Thoracic aorta (tissue), 2 donors: ENCODE data around the gene DCTPP1. TPM values are rescaled to one million over a fixed set of nuclear protein-coding genes. Genes with fewer than 3 reads are reported as not detected.
A peak's percentile ranks its signal among the peaks of the same experiment; 100 is the strongest.

Source experiments
- ATAC-seq: fragments of 150-250 bp; one replicate; pipeline ENCODE4 v1.8.0; 2017; ENCODE audit warnings: low read depth; ENCODE audit not compliant: insufficient number of reproducible peaks, low FRiP score
- DNase-seq: peaks from one replicate; pipeline ENCODE4 v3.0.0-alpha.2; 2020; ENCODE audit warnings: low spot score
- H3K27ac ChIP-seq, 2 donors: fragments of 200-600 bp; sonication (generic); 1 replicate in 1 of 2; 2 replicates in 1 of 2; pipeline ENCODE4 v1.5.1; 2016; ENCODE audit warnings: mild to moderate bottlenecking in 2 of 2, moderate library complexity in 2 of 2
- H3K27me3 ChIP-seq: fragments of 200-600 bp; sonication (generic); replicated peaks from 2 replicates; pipeline ENCODE4 v1.6.0; 2016; ENCODE audit warnings: mild to moderate bottlenecking; ENCODE audit not compliant: insufficient read depth
- H3K36me3 ChIP-seq: fragments of 200-600 bp; sonication (generic); one replicate; pipeline ENCODE4 v1.5.1; 2016
- H3K4me1 ChIP-seq, 2 donors: fragments of 200-600 bp; sonication (generic); 1 replicate in 1 of 2; 2 replicates in 1 of 2; pipeline versions ENCODE4 v1.5.1 to v1.6.0; 2016; ENCODE audit warnings: low read depth in 2 of 2, mild to moderate bottlenecking in 1 of 2; ENCODE audit not compliant: control insufficient read depth in 1 of 2
- H3K4me3 ChIP-seq: fragments of 200-600 bp; sonication (generic); 2 replicates; pipeline ENCODE4 v1.5.1; 2016; ENCODE audit warnings: mild to moderate bottlenecking
- H3K9me3 ChIP-seq: fragments of 200-600 bp; sonication (generic); 2 replicates; pipeline ENCODE4 v1.5.1; 2016
- total RNA-seq, 2 donors: library from RNA; depleted of rRNA; stranded (reverse); fragments of >200 nt; gene quantifications; one replicate each; pipeline versions ENCODE4 v1.1.0 to v1.2.3, GENCODE V29; 2016
- TF ChIP-seq, protein P1 (sequence below): fragments of 200-600 bp; sonication (generic); IDR thresholded peaks from one replicate; pipeline ENCODE4 v1.5.1; 2019; ENCODE audit warnings: antibody characterized with exemption

The DCTPP1 gene
- total RNA-seq, 2 donors from 2014 or later: 16.7 to 24.0 TPM

DNA sequence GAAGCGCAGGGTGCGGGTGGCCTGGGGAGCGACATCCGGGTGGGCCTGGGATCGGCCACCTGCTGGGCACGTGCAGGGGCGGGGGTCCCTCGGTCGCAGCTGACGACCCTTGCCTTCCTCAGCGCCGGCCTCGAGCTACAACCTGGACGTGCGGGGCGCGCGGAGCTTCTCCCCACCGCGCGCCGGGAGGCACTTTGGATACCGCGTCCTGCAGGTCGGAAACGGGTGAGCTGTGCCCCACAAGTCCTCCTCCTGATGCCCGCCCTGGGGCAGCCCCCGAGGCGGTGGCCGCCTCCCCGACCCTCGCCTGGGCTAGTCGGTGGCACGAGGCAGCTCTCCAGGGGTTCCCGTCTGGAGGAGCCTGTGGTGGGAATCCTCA is 44.2 kb upstream of the DCTPP1 start:
- Histone ChIP-seq H3K9me3 (no peaks in the 10 kb centered on the region), H3K4me3 (peak overlapping the region; percentile 20), H3K27me3 (no peaks in the 10 kb centered on the region), H3K36me3 (no peaks in the 10 kb centered on the region), H3K4me1 (peaks cover 5 to 9% of the 10 kb centered on the region in 2 donors), H3K27ac (no peak overlapping the region)
- ATAC-seq (no peak), DNase-seq (no peak)
- TF ChIP-seq, protein P1, sequence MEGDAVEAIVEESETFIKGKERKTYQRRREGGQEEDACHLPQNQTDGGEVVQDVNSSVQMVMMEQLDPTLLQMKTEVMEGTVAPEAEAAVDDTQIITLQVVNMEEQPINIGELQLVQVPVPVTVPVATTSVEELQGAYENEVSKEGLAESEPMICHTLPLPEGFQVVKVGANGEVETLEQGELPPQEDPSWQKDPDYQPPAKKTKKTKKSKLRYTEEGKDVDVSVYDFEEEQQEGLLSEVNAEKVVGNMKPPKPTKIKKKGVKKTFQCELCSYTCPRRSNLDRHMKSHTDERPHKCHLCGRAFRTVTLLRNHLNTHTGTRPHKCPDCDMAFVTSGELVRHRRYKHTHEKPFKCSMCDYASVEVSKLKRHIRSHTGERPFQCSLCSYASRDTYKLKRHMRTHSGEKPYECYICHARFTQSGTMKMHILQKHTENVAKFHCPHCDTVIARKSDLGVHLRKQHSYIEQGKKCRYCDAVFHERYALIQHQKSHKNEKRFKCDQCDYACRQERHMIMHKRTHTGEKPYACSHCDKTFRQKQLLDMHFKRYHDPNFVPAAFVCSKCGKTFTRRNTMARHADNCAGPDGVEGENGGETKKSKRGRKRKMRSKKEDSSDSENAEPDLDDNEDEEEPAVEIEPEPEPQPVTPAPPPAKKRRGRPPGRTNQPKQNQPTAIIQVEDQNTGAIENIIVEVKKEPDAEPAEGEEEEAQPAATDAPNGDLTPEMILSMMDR: no peak

DNA sequence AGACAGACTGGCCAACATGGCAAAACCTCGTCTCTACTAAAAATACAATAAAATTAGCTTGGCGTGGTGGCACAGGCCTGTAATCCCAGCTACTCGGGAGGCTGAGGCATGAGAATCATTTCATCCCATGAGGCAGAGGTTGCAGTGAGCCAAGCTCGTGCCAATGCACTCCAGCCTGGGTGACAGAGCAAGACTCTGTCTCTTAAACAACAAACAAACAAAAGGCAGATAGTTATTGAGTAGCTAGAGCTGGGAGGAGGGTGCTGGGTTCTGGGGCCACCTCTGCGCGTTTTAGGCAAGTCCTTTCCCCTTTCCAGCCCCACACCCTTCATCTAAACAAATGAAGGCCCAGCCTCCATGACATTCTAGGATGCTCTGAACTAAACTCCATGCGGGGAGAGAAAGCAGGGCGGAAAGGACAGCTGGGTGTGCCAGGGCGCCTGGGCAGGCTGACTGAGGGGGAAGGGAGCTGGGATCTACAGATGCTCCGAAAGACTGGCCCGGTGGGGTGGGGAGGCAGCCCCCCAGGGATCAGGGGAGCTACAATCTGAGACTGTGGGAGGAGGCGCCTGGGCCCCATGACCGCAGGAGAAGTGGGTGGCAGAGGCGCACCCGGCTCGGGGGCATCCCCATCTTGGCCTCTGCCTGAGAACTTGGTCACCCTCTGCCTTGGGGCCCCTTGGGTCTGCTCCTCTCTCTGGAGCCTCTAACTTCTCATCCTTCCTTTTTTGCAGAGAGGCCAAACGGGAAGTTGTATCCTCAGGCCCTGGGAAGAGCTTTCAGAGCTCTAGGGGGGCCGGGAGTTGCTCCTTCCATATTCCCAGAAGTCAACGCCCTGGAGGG is 43.6 kb upstream of the DCTPP1 start:
- H3K4me1 ChIP-seq: peaks cover 5 to 9% of the 10 kb centered on the region in 2 donors
- DNase-seq (no peak), ATAC-seq (no peak)
- TF ChIP-seq, protein P1: no peak
- peak overlapping the region; percentile 20 for H3K4me3 ChIP-seq
- no peaks in the 10 kb centered on the region for H3K9me3 ChIP-seq
- H3K36me3 ChIP-seq: no peaks in the 10 kb centered on the region
- H3K27me3 ChIP-seq: no peaks in the 10 kb centered on the region
- H3K27ac ChIP-seq: no peak overlapping the region

DNA sequence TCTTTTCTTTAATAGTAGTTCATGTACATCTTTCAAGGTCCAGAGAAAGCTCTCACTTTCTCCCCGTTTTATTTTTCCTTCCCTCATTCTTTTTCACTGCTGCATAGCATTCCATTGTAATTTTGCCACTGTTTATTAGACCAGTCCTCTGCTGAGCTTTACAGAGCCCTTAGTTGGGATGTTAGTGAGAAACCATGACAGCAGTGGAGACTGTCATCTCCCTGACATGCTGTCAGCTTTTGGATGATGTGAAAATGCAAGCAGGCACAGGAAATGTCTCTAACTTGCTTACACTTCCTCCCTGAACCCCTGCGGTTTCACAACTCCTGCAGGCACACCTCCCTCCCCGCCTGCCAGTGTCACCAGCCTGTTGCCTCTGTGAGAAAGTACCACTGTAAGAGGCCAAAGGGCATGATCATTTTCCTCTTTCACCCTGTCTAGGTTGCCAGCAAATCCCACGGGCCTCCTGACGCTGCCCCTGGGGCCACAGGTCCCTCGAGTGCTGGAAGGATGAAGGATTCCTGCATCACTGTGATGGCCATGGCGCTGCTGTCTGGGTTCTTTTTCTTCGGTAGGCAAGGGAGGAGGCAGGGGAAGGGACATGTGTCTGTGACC is 42.6 kb upstream of the DCTPP1 start, which contains the start of gene ITGAL:
Gene ITGAL, plus strand, starts transcription at position 415 of the 615 bp plus-strand sequence. Its CDS starts 96 bp downstream, at position 511.
- no peak within 1 kb of the TSS for H3K27ac ChIP-seq
- no peak for DNase-seq
- H3K9me3 ChIP-seq: no peaks in the 10 kb centered on the region
- no peaks in the 10 kb centered on the region for H3K27me3 ChIP-seq
- H3K4me1 ChIP-seq: peaks cover 5 to 9% of the 10 kb centered on the region in 2 donors
- H3K36me3 ChIP-seq: no peaks in the 10 kb centered on the region
- TF ChIP-seq, protein P1: no peak
- no peak for ATAC-seq
- H3K4me3 ChIP-seq: peak within 1 kb of the TSS; percentile 45

DNA sequence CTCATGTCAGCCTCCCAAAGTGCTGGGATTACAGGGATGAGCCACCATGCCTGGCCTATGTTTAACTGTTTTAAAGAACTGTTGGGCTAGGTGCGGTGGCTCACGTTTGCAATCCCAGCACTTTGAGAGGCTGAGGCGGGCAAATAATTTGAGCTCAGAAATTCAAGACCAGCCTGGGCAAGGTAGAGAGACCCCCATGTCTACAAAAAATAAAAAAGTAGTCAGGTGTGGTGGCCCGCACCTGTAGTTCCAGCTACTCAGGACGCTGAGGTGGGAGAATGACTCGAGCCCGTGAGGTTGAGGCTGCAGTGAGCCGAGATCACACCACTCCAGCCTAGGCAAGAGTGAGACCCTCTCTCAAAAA is 40.8 kb upstream of the DCTPP1 start:
- ATAC-seq: no peak
- Histone ChIP-seq H3K27me3 (no peaks in the 10 kb centered on the region), H3K4me1 (peaks cover 5 to 9% of the 10 kb centered on the region in 2 donors), H3K9me3 (no peaks in the 10 kb centered on the region), H3K36me3 (no peaks in the 10 kb centered on the region), H3K27ac (no peak overlapping the region), H3K4me3 (no peak overlapping the region)
- TF ChIP-seq, protein P1: no peak
- DNase-seq: no peak

DNA sequence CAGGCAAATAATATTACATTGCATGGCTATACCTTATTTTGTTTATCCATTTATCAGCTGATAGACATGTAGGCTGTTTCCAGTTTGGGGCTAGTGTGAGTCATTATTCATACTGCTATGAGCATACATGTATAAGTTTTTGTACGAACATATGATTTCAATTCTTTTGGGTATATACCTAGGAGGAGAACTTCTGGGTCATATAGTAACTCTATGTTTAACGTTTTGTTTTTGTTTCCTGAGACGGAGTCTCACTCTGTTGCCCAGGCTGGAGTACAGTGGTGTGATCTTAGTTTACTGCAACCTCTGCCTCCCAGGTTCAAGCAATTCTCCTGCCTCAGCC is 40.3 kb upstream of the DCTPP1 start:
- Histone ChIP-seq H3K4me1 (peaks cover 5 to 9% of the 10 kb centered on the region in 2 donors), H3K36me3 (no peaks in the 10 kb centered on the region), H3K4me3 (no peak overlapping the region), H3K27ac (no peak overlapping the region), H3K27me3 (no peaks in the 10 kb centered on the region), H3K9me3 (no peaks in the 10 kb centered on the region)
- no peak for ATAC-seq
- DNase-seq: no peak
- TF ChIP-seq, protein P1: no peak
